ENCODE results near the gene PPM1A.

PPM1A gene

GRCh38 chr14:60226298-60226697 is 22.7 kb upstream of the PPM1A start:
- no peak for DNase-seq (ENCODE audit: insufficient read length, low spot score)
- TF ChIP-seq, protein P1, sequence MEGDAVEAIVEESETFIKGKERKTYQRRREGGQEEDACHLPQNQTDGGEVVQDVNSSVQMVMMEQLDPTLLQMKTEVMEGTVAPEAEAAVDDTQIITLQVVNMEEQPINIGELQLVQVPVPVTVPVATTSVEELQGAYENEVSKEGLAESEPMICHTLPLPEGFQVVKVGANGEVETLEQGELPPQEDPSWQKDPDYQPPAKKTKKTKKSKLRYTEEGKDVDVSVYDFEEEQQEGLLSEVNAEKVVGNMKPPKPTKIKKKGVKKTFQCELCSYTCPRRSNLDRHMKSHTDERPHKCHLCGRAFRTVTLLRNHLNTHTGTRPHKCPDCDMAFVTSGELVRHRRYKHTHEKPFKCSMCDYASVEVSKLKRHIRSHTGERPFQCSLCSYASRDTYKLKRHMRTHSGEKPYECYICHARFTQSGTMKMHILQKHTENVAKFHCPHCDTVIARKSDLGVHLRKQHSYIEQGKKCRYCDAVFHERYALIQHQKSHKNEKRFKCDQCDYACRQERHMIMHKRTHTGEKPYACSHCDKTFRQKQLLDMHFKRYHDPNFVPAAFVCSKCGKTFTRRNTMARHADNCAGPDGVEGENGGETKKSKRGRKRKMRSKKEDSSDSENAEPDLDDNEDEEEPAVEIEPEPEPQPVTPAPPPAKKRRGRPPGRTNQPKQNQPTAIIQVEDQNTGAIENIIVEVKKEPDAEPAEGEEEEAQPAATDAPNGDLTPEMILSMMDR (IDR thresholded peaks at IDR 0.05; ENCODE audit: insufficient read depth, missing control alignments): no peak
- no peak for FAIRE-seq

DNA sequence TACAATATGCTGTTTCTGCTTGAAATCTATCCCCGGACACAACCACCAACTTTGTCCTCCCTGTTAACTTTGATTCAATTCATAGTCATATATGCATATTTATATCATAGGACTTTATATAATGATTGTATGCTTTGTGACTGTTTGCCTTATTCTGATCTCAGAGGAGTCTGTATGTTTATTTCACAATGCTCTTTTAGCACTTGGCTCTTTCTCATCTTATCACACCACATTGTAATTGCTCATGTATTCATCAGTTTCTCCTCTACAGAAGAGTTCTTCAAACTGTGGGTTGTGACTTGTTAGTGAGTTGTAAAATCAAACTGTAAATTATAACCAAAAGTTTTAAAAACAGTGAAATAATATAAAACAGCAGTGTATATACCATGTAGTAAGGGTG is 21.7 kb upstream of the PPM1A start:
- no peak for FAIRE-seq
- TF ChIP-seq, protein P1 (IDR thresholded peaks at IDR 0.05; ENCODE audit: insufficient read depth, missing control alignments): no peak
- DNase-seq (ENCODE audit: insufficient read length, low spot score): no peak

- no peak for FAIRE-seq
- TF ChIP-seq, protein P1 (IDR thresholded peaks at IDR 0.05; ENCODE audit: insufficient read depth, missing control alignments): no peak
- DNase-seq (ENCODE audit: insufficient read length, low spot score): no peak
Observed at GRCh38 chr14:60229614-60230013, 19.4 kb upstream of the PPM1A start.

GRCh38 chr14:60232185-60232584 is 16.8 kb upstream of the PPM1A start:
- no peak for DNase-seq (ENCODE audit: insufficient read length, low spot score)
- no peak for FAIRE-seq
- TF ChIP-seq, protein P1 (IDR thresholded peaks at IDR 0.05; ENCODE audit: insufficient read depth, missing control alignments): no peak

DNA sequence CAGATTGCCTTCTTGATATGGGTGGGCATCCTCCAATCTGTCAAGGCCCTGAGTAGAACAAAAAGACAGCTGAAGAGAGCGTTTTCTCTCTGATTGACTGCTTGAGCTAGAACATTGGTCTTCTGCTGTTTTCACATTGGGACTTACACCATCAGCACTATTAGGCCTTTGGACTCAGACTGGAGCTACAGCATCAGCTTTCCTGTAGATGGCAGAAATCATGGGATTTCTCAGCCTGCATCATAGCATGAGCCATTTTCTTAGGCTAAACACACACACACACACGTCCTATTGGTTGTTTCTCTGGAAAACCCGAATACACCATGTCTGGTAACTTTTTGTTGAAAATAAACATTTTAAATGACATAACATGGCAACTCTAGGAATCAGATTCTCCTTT is 15.8 kb upstream of the PPM1A start:
- TF ChIP-seq, protein P1 (IDR thresholded peaks at IDR 0.05; ENCODE audit: insufficient read depth, missing control alignments): no peak
- DNase-seq (ENCODE audit: insufficient read length, low spot score) (no peak), FAIRE-seq (no peak)

- DNase-seq (ENCODE audit: insufficient read length, low spot score) (no peak), FAIRE-seq (no peak)
- TF ChIP-seq, protein P1 (IDR thresholded peaks at IDR 0.05; ENCODE audit: insufficient read depth, missing control alignments): no peak
Observed at GRCh38 chr14:60233891-60234290, 15.1 kb upstream of the PPM1A start.

DNA sequence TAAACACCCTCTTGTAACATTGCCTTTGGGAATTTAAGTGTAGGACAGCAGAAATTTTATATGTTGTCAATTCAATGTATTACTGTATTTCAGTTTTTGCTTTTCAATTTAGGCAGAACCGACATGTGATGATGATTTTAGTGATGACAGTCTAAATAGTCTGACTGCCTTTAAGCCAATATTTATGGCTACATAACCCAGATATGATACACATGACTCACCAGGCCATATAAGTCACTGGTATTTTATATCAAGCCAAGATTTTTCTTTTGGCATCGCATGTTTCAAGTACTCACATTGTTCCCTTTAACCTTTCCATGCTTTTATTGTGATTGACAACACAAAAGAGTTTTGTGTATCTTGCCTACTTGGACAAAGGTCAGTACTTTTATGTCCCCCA is 13.6 kb upstream of the PPM1A start:
- no peak for DNase-seq (ENCODE audit: insufficient read length, low spot score)
- TF ChIP-seq, protein P1 (IDR thresholded peaks at IDR 0.05; ENCODE audit: insufficient read depth, missing control alignments): no peak
- no peak for FAIRE-seq

All from D721Med (cell line).